ENCODE results near the gene ATAD2B. TPM values are rescaled to one million over a fixed set of nuclear protein-coding genes. Genes with fewer than 3 reads are reported as not detected.

Gene ATAD2B
- total RNA-seq, 2 donors from 2014 or later: 16.8 to 20.0 TPM

DNA sequence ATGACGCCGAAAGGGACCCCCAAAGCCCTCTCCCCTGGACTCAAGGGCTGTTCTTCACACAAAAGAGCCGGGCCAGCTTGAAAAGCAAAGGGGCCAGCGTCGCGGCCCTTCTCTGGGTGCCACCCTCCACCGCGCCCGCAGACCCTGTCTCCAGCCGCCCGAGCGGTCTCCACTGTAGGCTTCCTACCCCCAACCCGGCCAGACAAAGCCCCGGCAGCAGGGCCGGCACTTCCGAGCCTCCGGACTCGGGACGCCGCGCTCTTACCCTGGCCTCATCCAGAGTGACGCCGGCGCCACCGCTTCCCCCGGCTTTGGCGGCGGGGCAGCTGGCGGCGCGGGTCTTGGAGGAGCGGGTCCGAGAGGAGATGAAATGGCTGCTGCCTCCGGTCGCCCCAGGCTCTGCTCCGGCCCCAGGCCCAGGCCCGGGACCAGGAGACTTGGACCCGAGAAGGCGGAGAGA, 603 bp downstream of the ATAD2B start:
- DNase-seq (peak; percentile 36 to 52 (median 46)), ATAC-seq (peak; percentile 33)
- Histone ChIP-seq H3K27me3 (no peaks in the 10 kb centered on the region), H3K4me3 (peak overlapping the region; percentile 59 to 80), H3K4me1 (peaks cover 36% of the 10 kb centered on the region), H3K9me3 (no peaks in the 10 kb centered on the region), H3K36me3 (replicated peaks in 1 of 2; ENCODE audit: insufficient read depth in 1 of 2, low read depth in 2 of 2) (no peaks in the 10 kb centered on the region), H3K27ac (peak overlapping the region; percentile 96 to 98 (median 98))
- intact Hi-C loops (cut with DNase I): no loop called here
- 0% methylated on average over 2 to 39 of the region's 39 CpGs for WGBS, 2 donors
- TF ChIP-seq CTCF (IDR thresholded peaks at IDR 0.05) (no peak), POLR2A (IDR thresholded peaks at IDR 0.05) (no peak)

- TF ChIP-seq CTCF (IDR thresholded peaks at IDR 0.05) (no peak), POLR2A (IDR thresholded peaks at IDR 0.05) (peak in 2 of 3 donors; percentile 16 to 48)
- Histone ChIP-seq H3K27me3 (no peaks in the 10 kb centered on the region), H3K9me3 (no peaks in the 10 kb centered on the region), H3K4me3 (peak overlapping the region; percentile 59 to 80), H3K36me3 (replicated peaks in 1 of 2; ENCODE audit: insufficient read depth in 1 of 2, low read depth in 2 of 2) (no peaks in the 10 kb centered on the region), H3K4me1 (peaks cover 36% of the 10 kb centered on the region), H3K27ac (peak overlapping the region; percentile 96 to 98 (median 98))
- 0 to 1% methylated on average over 13 of the region's 13 CpGs for WGBS, 2 donors
- intact Hi-C loops (cut with DNase I): no loop called here
- ATAC-seq (peak; percentile 14), DNase-seq (peak; percentile 40 to 67 (median 52))
These were observed 1.1 kb downstream of the ATAD2B start for GRCh38 chr2:23925702-23926289.

GRCh38 chr2:23924589-23925359, 2.1 kb downstream of the ATAD2B start:
- no peak for TF ChIP-seq POLR2A (IDR thresholded peaks at IDR 0.05)
- TF ChIP-seq CTCF (IDR thresholded peaks at IDR 0.05): no peak
- Histone ChIP-seq H3K4me3 (no peak overlapping the region), H3K4me1 (peaks cover 36% of the 10 kb centered on the region), H3K27me3 (no peaks in the 10 kb centered on the region), H3K36me3 (replicated peaks in 1 of 2; ENCODE audit: insufficient read depth in 1 of 2, low read depth in 2 of 2) (no peaks in the 10 kb centered on the region), H3K9me3 (no peaks in the 10 kb centered on the region), H3K27ac (peak overlapping the region in 2 of 4 donors; percentile 96 to 98)
- intact Hi-C loops (cut with DNase I): no loop called here
- ATAC-seq (no peak), DNase-seq (no peak)
- WGBS, 2 donors: 14 to 19% methylated on average over 7 of the region's 7 CpGs

DNA sequence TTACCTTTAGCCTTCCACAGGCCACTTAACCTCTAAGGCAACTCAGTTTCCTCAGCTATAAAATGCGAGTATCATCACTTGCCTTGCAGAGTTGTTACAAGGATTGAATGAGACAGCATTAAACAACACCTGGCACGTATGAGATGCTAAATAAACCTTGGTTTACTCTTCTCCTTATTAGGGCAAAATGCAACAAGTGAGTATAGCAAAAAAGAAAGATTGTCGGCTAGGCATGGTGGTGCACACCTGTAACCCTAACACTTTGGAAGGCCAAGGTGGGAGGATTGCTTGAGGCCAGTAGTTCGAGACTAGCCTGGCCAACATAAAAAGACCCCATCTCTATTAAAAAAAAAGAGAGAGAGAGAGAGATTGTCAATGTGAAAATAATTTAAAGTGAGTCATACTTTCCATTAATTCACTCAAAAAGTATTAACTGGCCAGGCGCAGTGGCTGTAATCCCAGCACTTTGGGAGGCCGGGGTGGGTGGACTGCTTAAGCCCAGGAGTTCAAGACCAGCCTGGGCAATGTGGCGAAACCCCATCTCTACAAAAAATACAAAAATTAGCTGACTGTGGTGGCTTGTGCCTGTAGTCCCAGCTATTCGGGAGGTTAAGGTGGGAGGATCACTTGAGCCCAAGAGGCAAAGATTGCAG, 8.0 kb downstream of the ATAD2B start:
- no peaks in the 10 kb centered on the region for H3K9me3 ChIP-seq
- 85 to 90% methylated on average over 8 of the region's 8 CpGs for WGBS, 2 donors
- H3K4me3 ChIP-seq: no peak overlapping the region
- no peaks in the 10 kb centered on the region for H3K36me3 ChIP-seq (replicated peaks in 1 of 2; ENCODE audit: insufficient read depth in 1 of 2, low read depth in 2 of 2)
- no peak overlapping the region for H3K27ac ChIP-seq
- no peak for TF ChIP-seq POLR2A (IDR thresholded peaks at IDR 0.05)
- no peak for TF ChIP-seq CTCF (IDR thresholded peaks at IDR 0.05)
- H3K4me1 ChIP-seq: peaks cover under 1% of the 10 kb centered on the region
- DNase-seq: no peak
- intact Hi-C loops (cut with DNase I): no loop called here
- H3K27me3 ChIP-seq: no peaks in the 10 kb centered on the region
- ATAC-seq: no peak

Data from body of pancreas (tissue), 4 donors.